ENCODE results near the gene LMNA. TPM values are rescaled to one million over a fixed set of nuclear protein-coding genes. Genes with fewer than 3 reads are reported as not detected.
A peak's percentile ranks its signal among the peaks of the same experiment; 100 is the strongest.

The LMNA gene
- total RNA-seq, 1 donor from 2014 or later, result 20.5 TPM

DNA sequence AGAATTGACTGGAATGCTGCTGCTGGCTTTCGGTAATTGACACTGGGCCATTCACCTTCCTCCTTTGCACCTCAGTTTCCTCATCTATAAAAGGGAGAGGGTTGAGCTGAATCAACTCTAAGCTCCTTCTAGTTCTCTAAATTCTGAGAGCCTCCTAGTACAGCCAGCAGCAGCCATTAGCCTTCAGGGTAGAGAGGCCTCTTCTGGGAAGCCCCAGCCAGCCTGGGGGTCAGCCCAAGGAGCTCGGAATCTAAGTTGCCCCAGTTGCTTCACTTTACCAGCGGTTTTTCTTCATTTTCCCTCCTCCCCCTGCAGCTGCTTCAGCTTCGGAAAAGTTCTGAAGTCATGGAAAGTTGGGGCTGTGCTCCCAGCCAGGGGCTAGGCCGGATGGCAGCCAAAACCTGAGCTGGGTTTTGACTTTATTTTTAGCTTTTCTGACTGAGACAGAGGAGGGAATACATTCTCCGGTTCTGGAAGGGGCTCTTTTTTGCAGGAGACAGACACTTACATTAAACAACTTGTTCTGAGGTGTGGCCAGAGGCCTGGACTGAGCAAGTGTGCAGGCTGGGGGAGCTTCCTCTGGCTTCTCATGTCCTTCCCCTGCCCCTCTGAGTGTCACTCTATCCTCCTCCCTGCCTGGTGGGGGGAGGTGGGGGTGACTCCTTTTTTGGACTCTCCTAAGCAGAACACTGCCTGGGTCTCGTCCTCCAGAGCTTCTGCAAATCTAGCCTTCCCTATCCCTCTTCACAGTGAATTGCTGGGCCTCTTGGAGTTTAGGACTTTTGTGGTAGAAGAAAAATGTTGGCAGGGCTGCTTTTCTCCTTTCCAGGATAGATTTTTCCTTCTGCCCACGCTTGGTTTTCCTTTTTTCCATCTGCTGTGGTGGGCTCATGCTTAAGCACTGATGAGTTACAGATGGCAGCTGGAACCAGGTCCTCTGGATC, 14.4 kb downstream of the LMNA start:
- Mint-ChIP-seq H3K36me3 (peaks cover 11% of the 10 kb centered on the region), H3K4me3 (no peak overlapping the region), H3K27me3 (ENCODE audit: insufficient read depth, low read depth) (peaks cover 7% of the 10 kb centered on the region), H3K27ac (peak overlapping the region; percentile 94), H3K9me3 (no peaks in the 10 kb centered on the region), H3K4me1 (peaks cover 40% of the 10 kb centered on the region)
- Histone ChIP-seq H2AFZ (replicated peaks) (no peak overlapping the region), H3K36me3 (no peaks in the 10 kb centered on the region), H3K4me3 (no peak overlapping the region), H3F3A (ENCODE audit: low read depth) (peaks cover 9% of the 10 kb centered on the region), H3K4me1 (peaks cover 7% of the 10 kb centered on the region), H3K79me2 (ENCODE audit: low read depth) (peaks cover 7% of the 10 kb centered on the region), H4K20me1 (ENCODE audit: low read depth) (peaks cover 69% of the 10 kb centered on the region), H3K4me2 (no peak overlapping the region), H3K27ac (peak overlapping the region; percentile 76), H3K9me3 (ENCODE audit: low read depth) (no peaks in the 10 kb centered on the region), H3K27me3 (no peaks in the 10 kb centered on the region), H3K9ac (no peak overlapping the region)
- no peak for DNase-seq (ENCODE audit: low spot score)
- TF ChIP-seq EZH2phosphoT487 (IDR thresholded peaks at IDR 0.05) (no peak), EZH2 (IDR thresholded peaks at IDR 0.05) (no peak)
- TF ChIP-seq, protein P1, sequence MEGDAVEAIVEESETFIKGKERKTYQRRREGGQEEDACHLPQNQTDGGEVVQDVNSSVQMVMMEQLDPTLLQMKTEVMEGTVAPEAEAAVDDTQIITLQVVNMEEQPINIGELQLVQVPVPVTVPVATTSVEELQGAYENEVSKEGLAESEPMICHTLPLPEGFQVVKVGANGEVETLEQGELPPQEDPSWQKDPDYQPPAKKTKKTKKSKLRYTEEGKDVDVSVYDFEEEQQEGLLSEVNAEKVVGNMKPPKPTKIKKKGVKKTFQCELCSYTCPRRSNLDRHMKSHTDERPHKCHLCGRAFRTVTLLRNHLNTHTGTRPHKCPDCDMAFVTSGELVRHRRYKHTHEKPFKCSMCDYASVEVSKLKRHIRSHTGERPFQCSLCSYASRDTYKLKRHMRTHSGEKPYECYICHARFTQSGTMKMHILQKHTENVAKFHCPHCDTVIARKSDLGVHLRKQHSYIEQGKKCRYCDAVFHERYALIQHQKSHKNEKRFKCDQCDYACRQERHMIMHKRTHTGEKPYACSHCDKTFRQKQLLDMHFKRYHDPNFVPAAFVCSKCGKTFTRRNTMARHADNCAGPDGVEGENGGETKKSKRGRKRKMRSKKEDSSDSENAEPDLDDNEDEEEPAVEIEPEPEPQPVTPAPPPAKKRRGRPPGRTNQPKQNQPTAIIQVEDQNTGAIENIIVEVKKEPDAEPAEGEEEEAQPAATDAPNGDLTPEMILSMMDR (IDR thresholded peaks at IDR 0.05), result no peak

DNA sequence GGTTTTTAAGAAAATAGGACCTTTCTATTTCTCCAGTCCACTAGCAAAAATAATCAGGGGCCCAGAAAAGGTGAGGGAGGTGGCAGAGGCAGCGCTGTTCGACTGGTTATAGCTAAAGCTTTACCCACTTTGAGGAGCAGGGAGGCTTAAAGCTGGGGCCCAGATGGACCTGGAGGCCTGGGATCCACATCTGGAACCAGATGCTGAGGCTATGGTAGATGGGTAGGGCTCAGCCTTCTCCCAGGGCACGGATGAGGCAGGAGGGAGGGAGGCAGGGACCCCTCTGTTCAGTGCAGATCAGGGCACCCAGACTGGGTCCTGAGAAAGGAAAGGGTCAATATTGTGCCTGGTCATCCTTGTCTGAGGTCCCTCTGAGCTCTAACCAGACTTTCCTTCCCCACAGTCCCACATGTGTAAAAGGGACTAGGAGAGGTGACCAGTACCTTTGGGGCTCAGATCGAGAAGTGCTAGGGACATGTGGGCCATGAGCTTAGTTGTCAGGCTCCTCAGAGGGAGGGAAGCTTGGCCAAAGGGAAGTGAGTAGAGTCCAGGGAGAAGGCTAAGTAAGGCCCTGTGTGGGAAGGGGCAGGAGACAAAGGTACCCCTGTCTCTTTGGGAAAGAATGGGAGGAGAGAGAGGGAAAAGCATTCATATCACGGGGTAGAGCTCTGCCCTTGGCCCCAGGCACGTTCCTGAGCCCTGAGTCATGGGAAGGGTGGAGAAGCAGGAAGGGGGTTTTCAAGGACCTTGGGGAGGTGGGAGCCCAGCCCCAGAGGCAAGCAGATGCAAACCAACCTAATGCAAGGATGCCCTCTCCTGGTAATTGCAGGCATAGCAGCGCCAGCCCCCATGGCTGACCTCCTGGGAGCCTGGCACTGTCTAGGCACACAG, 15.4 kb downstream of the LMNA start:
- peak; percentile 81 for DNase-seq (ENCODE audit: low spot score)
- Histone ChIP-seq H3K4me2 (no peak overlapping the region), H3K9ac (no peak overlapping the region), H3K36me3 (no peaks in the 10 kb centered on the region), H2AFZ (replicated peaks) (no peak overlapping the region), H3K4me3 (no peak overlapping the region), H3K79me2 (ENCODE audit: low read depth) (no peaks in the 10 kb centered on the region), H4K20me1 (ENCODE audit: low read depth) (peaks cover 59% of the 10 kb centered on the region), H3K9me3 (ENCODE audit: low read depth) (no peaks in the 10 kb centered on the region), H3K27me3 (no peaks in the 10 kb centered on the region), H3F3A (ENCODE audit: low read depth) (peaks cover 1% of the 10 kb centered on the region), H3K4me1 (peaks cover 6% of the 10 kb centered on the region), H3K27ac (peak overlapping the region; percentile 76)
- peak overlapping the region; percentile 54 for H3K27ac Mint-ChIP-seq
- no peak overlapping the region for H3K4me3 Mint-ChIP-seq
- TF ChIP-seq EZH2phosphoT487 (IDR thresholded peaks at IDR 0.05), result no peak
- TF ChIP-seq, protein P1 (IDR thresholded peaks at IDR 0.05), result peak; percentile 89
- H3K36me3 Mint-ChIP-seq, result peaks cover 14% of the 10 kb centered on the region
- peaks cover 6% of the 10 kb centered on the region for H3K27me3 Mint-ChIP-seq (ENCODE audit: insufficient read depth, low read depth)
- no peaks in the 10 kb centered on the region for H3K9me3 Mint-ChIP-seq
- peaks cover 34% of the 10 kb centered on the region for H3K4me1 Mint-ChIP-seq

DNA sequence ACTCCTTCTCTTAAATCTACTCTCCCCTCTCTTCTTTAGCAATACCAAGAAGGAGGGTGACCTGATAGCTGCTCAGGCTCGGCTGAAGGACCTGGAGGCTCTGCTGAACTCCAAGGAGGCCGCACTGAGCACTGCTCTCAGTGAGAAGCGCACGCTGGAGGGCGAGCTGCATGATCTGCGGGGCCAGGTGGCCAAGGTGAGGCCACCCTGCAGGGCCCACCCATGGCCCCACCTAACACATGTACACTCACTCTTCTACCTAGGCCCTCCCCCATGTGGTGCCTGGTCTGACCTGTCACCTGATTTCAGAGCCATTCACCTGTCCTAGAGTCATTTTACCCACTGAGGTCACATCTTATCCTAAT, 16.0 kb downstream of the LMNA start:
- peaks cover 3% of the 10 kb centered on the region for H3K27me3 Mint-ChIP-seq (ENCODE audit: insufficient read depth, low read depth)
- Histone ChIP-seq H3K9ac (no peak overlapping the region), H2AFZ (replicated peaks) (no peak overlapping the region), H3K4me3 (no peak overlapping the region), H3K4me2 (no peak overlapping the region), H3K79me2 (ENCODE audit: low read depth) (no peaks in the 10 kb centered on the region), H3K36me3 (no peaks in the 10 kb centered on the region), H4K20me1 (ENCODE audit: low read depth) (peaks cover 52% of the 10 kb centered on the region), H3K9me3 (ENCODE audit: low read depth) (no peaks in the 10 kb centered on the region), H3K4me1 (peaks cover 6% of the 10 kb centered on the region), H3F3A (ENCODE audit: low read depth) (no peaks in the 10 kb centered on the region), H3K27me3 (no peaks in the 10 kb centered on the region), H3K27ac (no peak overlapping the region)
- H3K4me1 Mint-ChIP-seq, result peaks cover 30% of the 10 kb centered on the region
- no peak for DNase-seq (ENCODE audit: low spot score)
- TF ChIP-seq EZH2phosphoT487 (IDR thresholded peaks at IDR 0.05), result no peak
- TF ChIP-seq EZH2 (IDR thresholded peaks at IDR 0.05), result no peak
- TF ChIP-seq, protein P1 (IDR thresholded peaks at IDR 0.05), result no peak
- H3K36me3 Mint-ChIP-seq, result peaks cover 14% of the 10 kb centered on the region
- H3K4me3 Mint-ChIP-seq, result no peak overlapping the region
- H3K9me3 Mint-ChIP-seq, result no peaks in the 10 kb centered on the region
- no peak overlapping the region for H3K27ac Mint-ChIP-seq
